ENCODE data around the gene WDR48.

DNA sequence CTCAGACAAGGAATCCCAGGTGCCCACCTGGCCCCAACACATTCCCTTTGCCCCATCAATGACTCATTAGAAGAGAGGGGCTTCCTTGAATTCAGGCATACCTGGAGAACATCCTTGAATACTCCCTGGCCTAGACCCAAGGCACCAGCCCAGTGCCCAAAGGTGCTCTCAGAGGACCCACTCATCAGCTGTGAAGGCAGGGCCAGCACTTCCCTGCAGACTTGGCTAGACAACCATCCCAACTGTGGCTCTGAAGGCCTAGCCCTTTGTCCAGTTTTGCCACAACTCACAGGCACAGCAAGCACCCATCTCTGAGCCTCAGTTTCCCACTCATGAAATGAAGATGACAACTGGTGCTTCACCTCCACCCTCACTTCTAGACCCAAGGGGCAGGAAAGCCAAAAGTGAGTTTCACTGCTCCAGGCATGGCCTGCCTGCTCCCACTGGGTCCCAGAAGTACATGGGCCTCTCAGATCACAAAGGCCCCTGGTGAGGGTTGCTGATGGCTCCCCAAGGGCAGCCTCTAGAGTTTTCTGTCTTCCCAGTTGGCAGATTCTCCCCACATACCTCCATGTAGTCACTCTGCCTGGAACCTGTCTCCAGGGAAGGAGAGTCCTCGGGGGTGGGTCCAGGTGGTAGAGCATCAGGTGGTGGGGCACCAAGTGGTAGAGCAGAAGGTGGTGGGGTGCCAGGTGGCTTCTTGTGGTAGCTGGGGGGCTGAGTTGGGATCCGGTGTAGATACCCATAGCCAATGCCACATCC, 48.1 kb downstream of the WDR48 start:
- TF ChIP-seq, protein P1, sequence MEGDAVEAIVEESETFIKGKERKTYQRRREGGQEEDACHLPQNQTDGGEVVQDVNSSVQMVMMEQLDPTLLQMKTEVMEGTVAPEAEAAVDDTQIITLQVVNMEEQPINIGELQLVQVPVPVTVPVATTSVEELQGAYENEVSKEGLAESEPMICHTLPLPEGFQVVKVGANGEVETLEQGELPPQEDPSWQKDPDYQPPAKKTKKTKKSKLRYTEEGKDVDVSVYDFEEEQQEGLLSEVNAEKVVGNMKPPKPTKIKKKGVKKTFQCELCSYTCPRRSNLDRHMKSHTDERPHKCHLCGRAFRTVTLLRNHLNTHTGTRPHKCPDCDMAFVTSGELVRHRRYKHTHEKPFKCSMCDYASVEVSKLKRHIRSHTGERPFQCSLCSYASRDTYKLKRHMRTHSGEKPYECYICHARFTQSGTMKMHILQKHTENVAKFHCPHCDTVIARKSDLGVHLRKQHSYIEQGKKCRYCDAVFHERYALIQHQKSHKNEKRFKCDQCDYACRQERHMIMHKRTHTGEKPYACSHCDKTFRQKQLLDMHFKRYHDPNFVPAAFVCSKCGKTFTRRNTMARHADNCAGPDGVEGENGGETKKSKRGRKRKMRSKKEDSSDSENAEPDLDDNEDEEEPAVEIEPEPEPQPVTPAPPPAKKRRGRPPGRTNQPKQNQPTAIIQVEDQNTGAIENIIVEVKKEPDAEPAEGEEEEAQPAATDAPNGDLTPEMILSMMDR (IDR thresholded peaks at IDR 0.05), result no peak
- TF ChIP-seq POLR2A (IDR thresholded peaks at IDR 0.05), result no peak

All from lower leg skin (tissue), 3 donors.